Rectal smooth muscle tissue (tissue), 1 donor: ENCODE measurements around the gene SPATA24.
"Not testable (repeated sequence)": the region's sequence is repeated elsewhere in the genome, so short reads cannot be mapped to it uniquely, and the experiment has no call there.

Source experiments
- H3K27ac ChIP-seq: one replicate; pipeline ENCODE4 v1.7.0; 2013; ENCODE audit warnings: low read depth, low read length, inconsistent platforms
- H3K27me3 ChIP-seq: one replicate; pipeline ENCODE4 v1.7.0; 2013; ENCODE audit warnings: low read length; ENCODE audit not compliant: control insufficient read depth, insufficient read depth
- H3K36me3 ChIP-seq: one replicate; pipeline ENCODE4 v1.7.0; 2013; ENCODE audit warnings: low read length; ENCODE audit not compliant: control insufficient read depth, insufficient read depth
- H3K4me1 ChIP-seq: one replicate; pipeline ENCODE4 v1.7.0; 2013; ENCODE audit warnings: low read length; ENCODE audit not compliant: control insufficient read depth, insufficient read depth
- H3K4me3 ChIP-seq: one replicate; pipeline ENCODE4 v1.7.0; 2013; ENCODE audit warnings: low read length
- H3K9ac ChIP-seq: one replicate; pipeline ENCODE4 v1.7.0; 2013; ENCODE audit warnings: low read length

SPATA24 gene, protein sequence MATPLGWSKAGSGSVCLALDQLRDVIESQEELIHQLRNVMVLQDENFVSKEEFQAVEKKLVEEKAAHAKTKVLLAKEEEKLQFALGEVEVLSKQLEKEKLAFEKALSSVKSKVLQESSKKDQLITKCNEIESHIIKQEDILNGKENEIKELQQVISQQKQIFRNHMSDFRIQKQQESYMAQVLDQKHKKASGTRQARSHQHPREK

GRCh38 chr5:139403787-139404483 is at the start of gene SPATA24:
Gene SPATA24, minus strand, starts transcription at chr5:139404089. Its CDS starts 29 bp downstream, at chr5:139404060.
- no peaks in the 10 kb centered on the region for H3K27me3 ChIP-seq
- peak within 1 kb of the TSS; percentile 65 for H3K4me3 ChIP-seq
- peaks cover 2% of the 10 kb centered on the region for H3K36me3 ChIP-seq
- peak within 1 kb of the TSS; percentile 89 for H3K27ac ChIP-seq
- H3K4me1 ChIP-seq = peaks cover 3% of the 10 kb centered on the region
- H3K9ac ChIP-seq = peak within 1 kb of the TSS; percentile 21

DNA sequence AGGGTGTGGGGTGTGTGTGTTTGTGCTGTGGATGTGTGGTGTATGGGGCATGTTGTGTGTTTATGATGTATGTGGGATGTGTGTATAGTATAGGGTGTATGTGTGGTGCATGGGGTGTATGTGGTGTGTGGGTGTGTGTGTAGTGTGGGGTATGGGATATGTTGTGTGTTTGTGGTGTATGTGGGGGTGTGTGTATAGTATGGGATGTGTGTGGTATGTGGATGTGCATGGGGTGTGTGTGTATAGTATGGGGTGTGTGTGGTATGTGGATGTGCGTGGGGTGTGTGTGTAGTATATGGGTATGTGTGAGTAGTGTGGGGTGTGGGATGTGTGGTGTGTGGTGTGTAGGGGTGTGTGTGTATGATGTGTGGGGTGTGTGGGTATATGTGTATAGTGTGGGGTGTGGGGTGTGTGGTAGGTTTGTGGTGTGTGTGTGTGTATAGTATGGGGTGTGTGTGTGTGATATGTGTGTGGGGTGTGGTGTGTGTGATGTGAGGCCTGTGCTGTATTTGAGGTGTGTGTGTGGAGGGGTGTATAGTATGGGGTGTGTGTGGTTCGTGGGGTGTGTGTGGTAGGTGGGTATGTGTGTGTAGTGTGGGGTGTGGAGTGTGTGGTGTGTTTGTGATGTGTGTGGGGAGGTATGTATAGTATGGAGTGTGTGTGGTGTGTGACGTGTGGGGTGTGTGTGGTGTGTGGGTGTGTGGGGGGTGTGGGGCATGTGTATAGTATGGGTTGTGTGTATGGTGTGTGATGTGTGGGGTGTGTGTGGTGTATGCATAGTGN is 48.2 kb upstream of the SPATA24 start:
- Histone ChIP-seq H3K4me3 (no peak overlapping the region), H3K27ac (no peak overlapping the region), H3K9ac (no peak overlapping the region), H3K4me1 (no peaks in the 10 kb centered on the region), H3K36me3 (no peaks in the 10 kb centered on the region), H3K27me3 (no peaks in the 10 kb centered on the region)

DNA sequence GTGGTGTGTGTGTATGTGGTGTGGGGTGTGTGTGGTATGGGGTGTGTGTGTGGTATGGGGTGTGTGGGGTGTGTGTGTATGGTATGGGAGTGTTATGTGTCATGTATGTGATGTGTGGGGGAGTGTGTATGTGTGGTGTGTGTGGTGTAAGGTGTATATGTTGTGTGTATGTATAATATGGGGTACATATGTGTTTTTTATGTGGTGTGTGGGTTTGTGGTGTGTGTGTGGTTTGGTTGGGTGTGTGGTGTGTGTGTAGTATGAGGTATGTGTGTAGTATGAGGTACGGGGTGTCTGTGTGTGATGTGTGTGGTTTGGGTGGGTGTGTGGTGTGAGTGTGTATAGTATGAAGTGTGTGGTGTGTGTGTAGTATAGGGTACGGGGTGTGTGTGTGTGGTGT is 47.3 kb upstream of the SPATA24 start:
- H3K4me1 ChIP-seq = no peaks in the 10 kb centered on the region

DNA sequence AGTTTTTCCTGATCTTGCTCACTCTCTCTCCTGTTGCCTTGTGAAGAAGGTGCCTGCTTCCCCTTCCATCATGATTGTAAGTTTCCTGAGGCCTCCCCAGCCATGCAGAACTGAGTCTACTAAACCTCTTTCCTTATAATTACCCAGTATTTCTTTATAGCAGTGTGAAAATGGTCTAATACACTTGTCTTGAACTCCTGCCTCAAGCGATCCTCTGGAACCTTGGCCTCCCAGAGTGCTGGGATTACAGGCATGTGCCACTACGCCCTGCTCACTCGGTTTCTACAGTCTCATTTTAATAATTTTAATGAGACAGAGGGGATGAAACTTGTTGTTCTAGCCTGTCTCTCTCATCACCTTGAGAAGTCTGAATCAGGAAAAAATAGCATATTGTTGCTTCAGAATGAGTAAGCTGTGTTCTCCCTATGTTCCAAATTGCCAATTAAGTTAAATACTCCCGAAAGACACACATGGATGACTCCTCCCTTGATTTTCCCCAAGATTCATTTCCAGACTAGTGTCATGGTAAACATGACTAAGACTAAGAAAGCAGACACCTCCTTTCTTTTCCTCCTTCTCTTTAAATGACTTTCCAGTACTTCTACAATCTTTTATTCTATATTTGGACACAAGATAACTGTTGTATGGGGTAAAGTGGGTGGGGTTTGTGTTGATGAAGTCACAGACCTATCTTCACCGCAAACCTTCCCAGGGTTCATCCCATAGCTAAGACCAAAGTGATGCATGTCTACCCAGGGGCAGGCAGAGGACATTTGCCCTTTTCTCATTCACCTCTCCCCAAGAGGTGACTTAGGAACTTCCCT is 43.3 kb upstream of the SPATA24 start:
- Histone ChIP-seq H3K27me3 (no peaks in the 10 kb centered on the region), H3K4me1 (no peaks in the 10 kb centered on the region), H3K9ac (no peak overlapping the region), H3K4me3 (no peak overlapping the region), H3K27ac (no peak overlapping the region), H3K36me3 (no peaks in the 10 kb centered on the region)

More for the DNA sequence above, 47.3 kb upstream of the SPATA24 start:
- no peaks in the 10 kb centered on the region for H3K27me3 ChIP-seq
- H3K9ac ChIP-seq = no peak overlapping the region
- H3K4me3 ChIP-seq = no peak overlapping the region
- no peak overlapping the region for H3K27ac ChIP-seq
- H3K36me3 ChIP-seq = no peaks in the 10 kb centered on the region

DNA sequence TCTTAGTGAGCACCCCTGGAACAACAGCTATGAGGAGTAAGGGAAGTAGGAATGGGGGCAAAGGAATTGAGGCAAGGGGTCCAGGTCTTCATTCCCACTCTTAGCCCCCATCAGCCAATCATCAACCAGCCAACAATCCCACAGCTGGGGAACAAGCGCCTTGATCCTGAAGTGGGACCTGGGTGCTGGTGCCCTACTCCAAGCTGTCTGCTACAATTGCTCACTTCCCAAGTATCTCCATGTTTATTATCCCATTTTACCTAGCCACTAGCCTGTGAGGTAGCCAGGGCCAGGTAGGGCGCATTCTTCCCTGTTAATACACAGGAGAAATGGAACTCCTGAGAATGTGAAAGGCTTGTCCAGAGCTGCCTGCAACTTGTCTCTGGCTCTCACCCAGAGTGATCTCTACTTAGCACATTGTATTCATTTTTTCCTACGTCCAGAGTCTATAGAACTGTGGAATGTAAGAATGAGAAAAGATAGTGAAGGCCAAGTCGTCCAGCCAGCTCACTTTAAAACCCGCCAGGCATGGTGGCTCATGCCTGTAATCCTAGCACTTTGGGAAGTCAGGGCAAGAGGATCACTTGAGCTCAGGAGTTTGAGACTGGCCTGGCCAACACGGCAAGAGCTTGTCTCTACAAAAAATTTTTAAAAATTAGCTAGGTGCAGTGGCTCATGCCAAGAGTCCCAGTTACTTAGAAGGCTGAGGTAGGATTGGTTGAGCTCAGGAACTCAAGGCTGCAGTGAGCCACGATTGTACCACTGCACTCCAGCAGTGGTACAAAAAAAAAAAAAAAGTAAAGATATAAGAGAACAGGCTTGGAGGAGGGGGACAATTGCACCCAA is 41.7 kb upstream of the SPATA24 start:
- Histone ChIP-seq H3K4me1 (no peaks in the 10 kb centered on the region), H3K9ac (no peak overlapping the region), H3K27me3 (no peaks in the 10 kb centered on the region), H3K36me3 (no peaks in the 10 kb centered on the region), H3K27ac (no peak overlapping the region), H3K4me3 (no peak overlapping the region)

- H3K4me1 ChIP-seq = peaks cover 4% of the 10 kb centered on the region
- H3K27me3 ChIP-seq = no peaks in the 10 kb centered on the region
- H3K4me3 ChIP-seq = no peak overlapping the region
- no peaks in the 10 kb centered on the region for H3K36me3 ChIP-seq
- no peak overlapping the region for H3K27ac ChIP-seq
- no peak overlapping the region for H3K9ac ChIP-seq
Measured at GRCh38 chr5:139443831-139444453, 40.1 kb upstream of the SPATA24 start.

DNA sequence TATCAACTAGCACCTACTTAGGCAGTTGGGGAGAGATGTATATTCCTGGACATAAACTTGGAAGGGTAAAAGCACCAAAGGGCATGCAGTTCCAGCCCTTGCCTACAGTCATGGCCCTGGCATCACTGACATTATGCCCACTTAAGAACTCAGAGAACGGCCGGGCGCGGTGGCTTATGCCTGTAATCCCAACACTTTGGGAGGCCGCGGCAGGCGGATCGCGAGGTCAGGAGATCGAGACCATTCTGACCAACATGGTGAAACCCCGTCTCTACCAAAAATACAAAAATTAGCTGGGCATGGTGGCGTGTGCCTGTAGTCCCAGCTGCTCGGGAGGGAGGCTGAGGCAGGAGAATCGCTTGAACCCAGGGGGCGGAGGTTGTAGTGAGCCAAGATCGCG is 36.5 kb upstream of the SPATA24 start:
- H3K4me1 ChIP-seq, H3K4me3 ChIP-seq, H3K27ac ChIP-seq, H3K9ac ChIP-seq, H3K27me3 ChIP-seq, H3K36me3 ChIP-seq: not testable (repeated sequence)

DNA sequence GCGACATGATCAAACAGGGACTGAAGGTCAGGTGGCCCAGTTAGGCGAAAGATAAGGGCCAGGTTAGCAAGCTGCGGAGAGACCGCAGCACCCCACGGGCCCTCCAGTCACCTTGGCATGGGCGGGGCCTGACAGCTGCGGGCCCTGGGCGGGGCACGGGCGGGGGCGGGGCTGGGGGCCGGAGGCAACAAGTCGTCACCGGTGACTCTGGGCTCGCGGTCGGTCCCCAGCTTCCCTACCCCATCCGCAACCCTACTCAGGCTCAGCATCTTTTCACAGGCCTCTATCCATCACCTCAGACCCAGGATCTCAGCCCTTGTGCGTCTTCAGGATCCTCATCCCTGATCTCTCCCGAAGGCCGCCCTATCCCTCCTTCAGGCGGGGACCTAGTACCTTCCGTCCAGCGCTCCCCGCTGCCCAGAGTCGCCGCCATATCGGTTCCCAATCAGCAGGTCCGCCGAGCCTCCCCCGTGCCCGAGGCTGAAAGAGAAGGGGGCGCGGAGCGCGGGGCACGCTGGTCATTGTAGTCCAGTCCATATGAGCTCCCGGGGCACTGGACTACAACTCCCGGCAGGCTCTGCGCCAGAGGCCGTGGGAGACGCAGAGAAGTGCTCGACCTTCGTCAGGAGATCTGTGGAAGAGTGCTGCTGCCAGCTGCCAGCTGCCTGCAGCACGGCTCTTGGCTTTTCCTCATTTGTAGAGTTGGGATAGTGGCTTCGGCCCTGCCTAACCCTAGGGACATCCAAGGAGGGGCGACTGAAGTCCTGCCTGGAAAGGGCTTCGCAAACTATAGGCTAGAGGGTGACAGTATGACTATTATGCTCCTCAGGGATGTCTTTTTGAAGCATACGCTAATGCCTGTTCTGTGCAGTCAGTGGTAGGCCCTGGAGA is 35.4 kb upstream of the SPATA24 start, which contains the start of gene DNAJC18:
Gene DNAJC18, minus strand, starts transcription at position 513 of the 891 bp plus-strand sequence. Its CDS starts 80 bp downstream, at position 433.
- peaks cover 4% of the 10 kb centered on the region for H3K4me1 ChIP-seq
- no peaks in the 10 kb centered on the region for H3K27me3 ChIP-seq
- H3K27ac ChIP-seq = peak within 1 kb of the TSS; percentile 86
- peak within 1 kb of the TSS; percentile 74 for H3K4me3 ChIP-seq
- no peaks in the 10 kb centered on the region for H3K36me3 ChIP-seq
- H3K9ac ChIP-seq = peak within 1 kb of the TSS; percentile 87

- Histone ChIP-seq H3K27me3 (no peaks in the 10 kb centered on the region), H3K27ac (no peak overlapping the region), H3K36me3 (no peaks in the 10 kb centered on the region), H3K4me3 (peak overlapping the region; percentile 74), H3K4me1 (peaks cover 4% of the 10 kb centered on the region), H3K9ac (no peak overlapping the region)
Measured at GRCh38 chr5:139438707-139439012, 34.8 kb upstream of the SPATA24 start.

DNA sequence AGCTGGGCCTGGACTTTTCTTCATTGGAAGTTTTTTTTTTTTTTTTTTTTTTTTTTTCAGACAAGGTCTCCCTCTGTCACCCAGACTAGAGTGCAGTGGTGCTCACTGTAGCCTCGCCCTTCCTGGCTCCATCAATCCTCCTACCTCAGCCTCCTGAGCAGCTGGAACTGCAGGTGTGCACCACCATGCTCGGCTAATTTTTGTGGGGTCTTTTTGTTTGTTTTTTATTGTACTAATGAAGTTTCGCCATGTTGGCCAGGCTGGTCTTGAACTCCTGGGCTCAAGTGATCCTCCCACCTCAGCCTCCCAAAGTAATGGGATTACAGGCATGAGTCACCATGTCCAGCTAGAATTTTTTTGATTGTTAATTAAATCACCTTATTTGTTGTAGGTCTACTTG is 31.8 kb upstream of the SPATA24 start:
- H3K4me1 ChIP-seq = peaks cover 4% of the 10 kb centered on the region
- H3K9ac ChIP-seq = no peak overlapping the region
- H3K36me3 ChIP-seq = no peaks in the 10 kb centered on the region
- no peaks in the 10 kb centered on the region for H3K27me3 ChIP-seq
- H3K27ac ChIP-seq = no peak overlapping the region
- H3K4me3 ChIP-seq = no peak overlapping the region
